ENCODE results near the gene LRRFIP2.
"Not testable (repeated sequence)": the region's sequence is repeated elsewhere in the genome, so short reads cannot be mapped to it uniquely, and the experiment has no call there.

DNA sequence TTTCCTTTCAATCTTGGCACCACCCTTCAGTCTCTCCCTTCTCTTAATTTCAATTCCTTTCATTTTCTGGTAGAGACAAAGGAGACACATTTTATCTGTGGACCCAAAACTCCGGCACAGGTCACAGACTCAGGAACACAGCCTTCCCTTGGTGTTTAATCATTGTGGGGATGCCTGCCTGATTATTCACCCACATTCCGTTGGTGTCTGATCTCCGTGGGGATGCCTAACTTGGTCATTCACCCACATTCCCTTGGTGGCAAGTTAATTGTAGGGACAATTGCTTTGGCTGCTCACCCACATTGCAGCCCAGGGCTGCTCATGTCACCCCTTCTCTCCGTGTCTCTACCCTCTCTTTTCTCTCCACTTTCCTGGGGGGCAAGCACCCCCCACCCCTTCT lies 31.7 kb upstream of the LRRFIP2 start:
- TF ChIP-seq MAX (IDR thresholded peaks at IDR 0.05); GABPA (IDR thresholded peaks at IDR 0.05; ENCODE audit: borderline replicate concordance, insufficient read depth, low read length); CREB1 (IDR thresholded peaks at IDR 0.05): not testable (repeated sequence)
- TF ChIP-seq, protein P1, sequence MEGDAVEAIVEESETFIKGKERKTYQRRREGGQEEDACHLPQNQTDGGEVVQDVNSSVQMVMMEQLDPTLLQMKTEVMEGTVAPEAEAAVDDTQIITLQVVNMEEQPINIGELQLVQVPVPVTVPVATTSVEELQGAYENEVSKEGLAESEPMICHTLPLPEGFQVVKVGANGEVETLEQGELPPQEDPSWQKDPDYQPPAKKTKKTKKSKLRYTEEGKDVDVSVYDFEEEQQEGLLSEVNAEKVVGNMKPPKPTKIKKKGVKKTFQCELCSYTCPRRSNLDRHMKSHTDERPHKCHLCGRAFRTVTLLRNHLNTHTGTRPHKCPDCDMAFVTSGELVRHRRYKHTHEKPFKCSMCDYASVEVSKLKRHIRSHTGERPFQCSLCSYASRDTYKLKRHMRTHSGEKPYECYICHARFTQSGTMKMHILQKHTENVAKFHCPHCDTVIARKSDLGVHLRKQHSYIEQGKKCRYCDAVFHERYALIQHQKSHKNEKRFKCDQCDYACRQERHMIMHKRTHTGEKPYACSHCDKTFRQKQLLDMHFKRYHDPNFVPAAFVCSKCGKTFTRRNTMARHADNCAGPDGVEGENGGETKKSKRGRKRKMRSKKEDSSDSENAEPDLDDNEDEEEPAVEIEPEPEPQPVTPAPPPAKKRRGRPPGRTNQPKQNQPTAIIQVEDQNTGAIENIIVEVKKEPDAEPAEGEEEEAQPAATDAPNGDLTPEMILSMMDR (IDR thresholded peaks at IDR 0.05; ENCODE audit: control extremely low read depth in 1 of 3, insufficient read depth in 1 of 3, low read depth in 1 of 3, low read length in 3 of 3): not testable (repeated sequence)
